Astrocyte of the cerebellum (primary cell): Measurements from ENCODE around the gene ADAMTS16.

Experiments
- DNase-seq: peaks from one replicate; pipeline ENCODE4 v3.0.0-alpha.2; 2011; ENCODE audit warnings: low read depth
- H3K4me3 ChIP-seq: 2 replicates; pipeline ENCODE4 v1.5.1; 2011; ENCODE audit warnings: mild to moderate bottlenecking, low read depth, low read length, moderate library complexity
- CTCF ChIP-seq: IDR thresholded peaks from 2 replicates; pipeline ENCODE4 v1.5.1; 2012; ENCODE audit warnings: low read length, low read depth, moderate library complexity, mild to moderate bottlenecking; ENCODE audit errors: missing control alignments
- in situ Hi-C: cut with HindIII; loops from 2 replicates; pipeline ENCODE4 v1.10.0; 2017; ENCODE audit warnings: low sequenced_read_pairs

The ADAMTS16 gene

GRCh38 chr5:5221724-5222123 is 81.6 kb downstream of the ADAMTS16 start:
- no peak for TF ChIP-seq CTCF
- no peak for DNase-seq
- in situ Hi-C loops, result no loop called here
- H3K4me3 ChIP-seq, result no peak overlapping the region

GRCh38 chr5:5231576-5231975 is 91.4 kb downstream of the ADAMTS16 start:
- H3K4me3 ChIP-seq, result no peak overlapping the region
- no peak for TF ChIP-seq CTCF
- no peak for DNase-seq
- in situ Hi-C loops, result no loop called here

- no peak for DNase-seq
- in situ Hi-C loops, result no loop called here
- no peak overlapping the region for H3K4me3 ChIP-seq
- TF ChIP-seq CTCF, result no peak
These were observed 94.8 kb downstream of the ADAMTS16 start for GRCh38 chr5:5234912-5235311.

GRCh38 chr5:5235685-5236084 is 95.6 kb downstream of the ADAMTS16 start:
- no peak overlapping the region for H3K4me3 ChIP-seq
- no peak for TF ChIP-seq CTCF
- in situ Hi-C loops, result no loop called here
- no peak for DNase-seq

- in situ Hi-C loops, result no loop called here
- no peak for DNase-seq
- H3K4me3 ChIP-seq, result no peak overlapping the region
- no peak for TF ChIP-seq CTCF
These were observed 99.1 kb downstream of the ADAMTS16 start for GRCh38 chr5:5239191-5239590.

- no peak overlapping the region for H3K4me3 ChIP-seq
- in situ Hi-C loops, result no loop called here
- no peak for TF ChIP-seq CTCF
- DNase-seq, result no peak
These were observed 100.1 kb downstream of the ADAMTS16 start for GRCh38 chr5:5240234-5240633.

- in situ Hi-C loops, result no loop called here
- TF ChIP-seq CTCF, result no peak
- no peak overlapping the region for H3K4me3 ChIP-seq
- DNase-seq, result no peak
These were observed 101.9 kb downstream of the ADAMTS16 start for GRCh38 chr5:5242056-5242455.
